ENCODE measurements around the gene AJUBA. TPM values are rescaled to one million over a fixed set of nuclear protein-coding genes. Genes with fewer than 3 reads are reported as not detected.

Gene AJUBA
- total RNA-seq, 4 donors from 2014 or later: 66.2 to 98.4 (median 74.8) TPM

- no peak for DNase-seq (ENCODE audit: low spot score in 2 of 2)
- intact Hi-C loops (cut with DNase I; ENCODE audit: low total_unique reads): no loop called here
- H3K4me3 ChIP-seq (ENCODE audit: low read depth, poor library complexity, severe bottlenecking): no peak overlapping the region
- TF ChIP-seq POLR2A (IDR thresholded peaks at IDR 0.05): no peak
- no peak for TF ChIP-seq CTCF (IDR thresholded peaks at IDR 0.05)
These were observed 5.0 kb downstream of the AJUBA start for GRCh38 chr14:22977434-22977683.

GRCh38 chr14:22976620-22977433 lies 5.5 kb downstream of the AJUBA start:
- 38 to 53% methylated on average over 6 of the region's 6 CpGs for WGBS, 2 donors
- H3K4me3 ChIP-seq (ENCODE audit: low read depth, poor library complexity, severe bottlenecking): no peak overlapping the region
- no peak for TF ChIP-seq POLR2A (IDR thresholded peaks at IDR 0.05)
- peak in 1 of 3 donors; percentile 39 for TF ChIP-seq CTCF (IDR thresholded peaks at IDR 0.05)
- intact Hi-C loops (cut with DNase I; ENCODE audit: low total_unique reads): no loop called here
- DNase-seq (ENCODE audit: low spot score in 2 of 2): no peak

DNA sequence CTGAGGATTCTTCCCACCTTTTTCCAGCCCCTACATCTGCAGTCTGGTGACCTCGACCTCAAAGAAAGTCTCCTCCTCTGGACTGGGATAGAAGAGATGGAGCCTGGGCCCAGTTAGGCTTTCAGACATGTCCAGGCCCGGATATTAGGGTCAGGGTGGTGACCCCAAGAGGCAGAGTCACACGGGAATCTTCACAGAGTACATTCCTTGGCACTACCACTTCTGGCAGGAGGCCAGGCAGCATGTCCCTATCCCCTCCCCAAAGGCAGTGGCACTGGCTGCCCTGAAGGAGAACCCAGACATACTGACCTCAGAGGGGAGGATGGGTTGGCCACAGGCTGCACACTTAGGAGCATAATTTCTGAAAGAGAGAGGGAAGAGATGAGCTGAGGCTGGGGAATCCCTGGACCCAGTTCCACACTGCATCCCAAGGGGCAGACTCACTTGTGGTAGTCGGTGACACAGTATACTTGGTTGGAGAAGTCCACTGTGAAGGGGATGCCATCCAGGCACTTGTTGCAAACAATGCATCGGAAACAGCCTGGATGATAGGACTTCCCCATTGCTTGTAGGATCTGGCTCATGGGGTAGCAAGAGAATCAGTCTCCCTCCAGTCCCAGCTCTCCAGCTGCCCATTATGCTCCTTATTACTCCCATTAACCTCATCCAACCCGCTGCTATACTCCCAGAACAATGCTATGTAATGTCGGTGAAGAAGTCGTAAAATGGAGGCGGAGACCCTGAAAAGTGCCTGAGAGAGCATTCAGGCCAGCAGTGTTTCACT lies 7.6 kb downstream of the AJUBA start:
- H3K4me3 ChIP-seq (ENCODE audit: low read depth, poor library complexity, severe bottlenecking): no peak overlapping the region
- WGBS, 2 donors: 54 to 58% methylated on average over 9 of the region's 9 CpGs
- intact Hi-C loops (cut with DNase I; ENCODE audit: low total_unique reads): no loop called here
- TF ChIP-seq CTCF (IDR thresholded peaks at IDR 0.05) (no peak), POLR2A (IDR thresholded peaks at IDR 0.05) (no peak)
- peak in 1 of 2 donors; percentile 20 for DNase-seq (ENCODE audit: low spot score in 2 of 2)

DNA sequence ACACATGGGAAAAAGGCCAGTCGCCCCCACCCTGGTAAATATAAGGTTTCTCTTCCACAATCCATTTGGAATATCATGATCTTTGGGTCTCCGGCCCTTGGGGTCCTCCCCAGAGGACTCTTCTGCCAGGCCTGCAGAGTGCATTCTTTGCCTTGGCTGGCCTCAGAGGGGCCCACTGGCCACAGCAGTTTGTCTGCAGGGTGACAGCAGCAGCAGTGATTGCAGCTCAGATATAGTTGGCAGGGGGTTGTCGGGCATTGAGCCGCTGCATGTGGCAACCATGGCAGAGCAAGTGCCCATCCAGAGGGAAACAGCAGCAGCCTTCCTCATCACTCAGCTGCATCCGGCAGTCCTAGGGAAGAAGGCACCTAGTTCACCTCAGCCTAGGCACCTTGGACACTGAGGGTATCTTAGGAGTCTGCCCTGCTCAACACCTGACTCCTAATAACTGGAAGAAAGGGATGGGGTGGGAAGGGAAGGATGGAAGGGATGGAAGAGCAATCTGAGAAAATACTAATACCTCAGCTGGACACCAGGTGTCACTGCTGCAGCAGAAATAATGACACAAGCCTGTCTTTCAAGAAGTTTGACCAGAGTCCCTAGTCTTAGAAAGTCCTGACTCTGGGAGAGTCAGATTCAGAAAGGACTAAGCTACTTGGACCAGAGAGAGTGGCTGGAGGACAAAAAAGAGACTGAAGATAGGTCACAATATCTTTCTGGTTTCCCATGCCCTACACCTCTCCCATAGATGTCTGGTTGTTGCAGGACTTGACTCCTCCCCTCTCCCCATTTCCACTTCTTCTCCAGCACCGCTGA lies 8.9 kb downstream of the AJUBA start:
- TF ChIP-seq POLR2A (IDR thresholded peaks at IDR 0.05) (no peak), CTCF (IDR thresholded peaks at IDR 0.05) (no peak)
- intact Hi-C loops (cut with DNase I; ENCODE audit: low total_unique reads): no loop called here
- DNase-seq (ENCODE audit: low spot score in 2 of 2): peak in 1 of 2 donors; percentile 45
- 70 to 80% methylated on average over 6 of the region's 6 CpGs for WGBS, 2 donors
- no peak overlapping the region for H3K4me3 ChIP-seq (ENCODE audit: low read depth, poor library complexity, severe bottlenecking)

- no peak for DNase-seq (ENCODE audit: low spot score in 2 of 2)
- TF ChIP-seq CTCF (IDR thresholded peaks at IDR 0.05) (peak in 1 of 3 donors; percentile 21), POLR2A (IDR thresholded peaks at IDR 0.05) (no peak)
- H3K4me3 ChIP-seq (ENCODE audit: low read depth, poor library complexity, severe bottlenecking): no peak overlapping the region
- intact Hi-C loops (cut with DNase I; ENCODE audit: low total_unique reads): no loop called here
- whole genome bisulfite sequencing, 2 donors: 79 to 85% methylated on average over 2 of the region's 2 CpGs
These were observed 9.9 kb downstream of the AJUBA start for GRCh38 chr14:22972313-22972930.
